Small intestine (tissue), 7 donors: ENCODE measurements around the gene RBFA. TPM values are rescaled to one million over a fixed set of nuclear protein-coding genes. Genes with fewer than 3 reads are reported as not detected.
"Not testable (repeated sequence)": the region's sequence is repeated elsewhere in the genome, so short reads cannot be mapped to it uniquely, and the experiment has no call there.

Experiments used
- DNase-seq, 2 donors: peaks; one replicate each; pipeline versions ENCODE4 v3.0.0 to v3.0.0-alpha.2; 2013
- FAIRE-seq: peaks from 2 replicates; lab custom pipeline; 2012; peaks lifted over from hg19 to GRCh38; lab: Jason Lieb, UNC
- H3K27ac ChIP-seq, 3 donors: one replicate each; pipeline ENCODE4 v1.5.1; 2013; ENCODE audit warnings: low read length in 2 of 3, mild to moderate bottlenecking in 2 of 3, control low read depth in 1 of 3, inconsistent platforms in 1 of 3, low read depth in 1 of 3, moderate library complexity in 1 of 3
- H3K27me3 ChIP-seq, 3 donors: one replicate each; pipeline ENCODE4 v1.6.1; 2013; ENCODE audit warnings: low read length in 3 of 3, inconsistent platforms in 1 of 3; ENCODE audit not compliant: control insufficient read depth in 3 of 3, insufficient read depth in 3 of 3
- H3K36me3 ChIP-seq, 3 donors: one replicate each; pipeline ENCODE4 v1.6.1; 2013; ENCODE audit warnings: low read length in 3 of 3, inconsistent platforms in 1 of 3, low read depth in 1 of 3, mild to moderate bottlenecking in 1 of 3, moderate library complexity in 1 of 3; ENCODE audit not compliant: control insufficient read depth in 3 of 3, insufficient read depth in 2 of 3
- H3K4me1 ChIP-seq, 3 donors: one replicate each; pipeline ENCODE4 v1.6.1; 2013; ENCODE audit warnings: low read length in 2 of 3, inconsistent platforms in 1 of 3, low read depth in 1 of 3, mild to moderate bottlenecking in 1 of 3, moderate library complexity in 1 of 3; ENCODE audit not compliant: control insufficient read depth in 3 of 3, insufficient read depth in 2 of 3
- H3K4me3 ChIP-seq, 3 donors: one replicate each; pipeline ENCODE4 v1.5.1; 2013; ENCODE audit warnings: low read length in 3 of 3, control low read depth in 1 of 3, inconsistent platforms in 1 of 3, low read depth in 1 of 3, mild to moderate bottlenecking in 1 of 3, moderate library complexity in 1 of 3
- H3K9me3 ChIP-seq, 2 donors: one replicate each; pipeline ENCODE4 v1.6.1; 2013; ENCODE audit warnings: low read depth in 1 of 2, low read length in 1 of 2; ENCODE audit not compliant: control insufficient read depth in 2 of 2, insufficient read depth in 1 of 2
- WGBS, 3 donors: extraction: QIAGEN DNeasy Blood & Tissue Kit; methylation state at CpG; one replicate each; pipeline ENCODE4 v1.1.7; 2013; 5-methylcytosine and 5-hydroxymethylcytosine counted together
- polyA plus RNA-seq, 4 donors: library from polyadenylated mRNA; stranded (reverse) in 3 of 4; unstranded in 1 of 4; fragments of 200-250 nt in 3 of 4; fragments of 120-200 nt in 1 of 4; gene quantifications; one replicate each; pipeline versions ENCODE4 v1.2.1 to v1.2.3, GENCODE V29; 2013
- donor health status: healthy with polysubstance abuse.
- donor health status: control.
- donor health status: control.
- donor health status: Bipolar disorder and iron deficiency.
- donor health status: healthy.

The RBFA gene
- polyA plus RNA-seq, 4 donors, result 8.1 to 30.4 (median 23.4) TPM

DNA sequence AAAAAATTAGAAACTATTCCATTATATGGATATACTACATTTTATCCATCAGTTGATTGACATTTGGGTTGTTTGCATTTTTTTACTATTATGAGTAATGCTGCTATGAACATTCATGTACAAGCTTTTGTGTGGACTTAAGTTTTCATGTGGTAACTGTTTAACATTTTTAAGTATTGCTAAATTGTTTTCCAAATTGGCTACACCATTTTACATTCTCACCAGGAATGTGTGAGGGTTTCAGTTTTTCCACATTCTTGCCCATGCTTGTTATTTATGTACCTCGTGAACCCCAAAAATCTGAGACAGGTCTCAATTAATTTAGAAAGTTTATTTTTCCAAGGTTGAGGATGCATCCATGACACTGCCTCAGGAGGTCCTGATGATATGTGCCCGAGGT is 42.7 kb upstream of the RBFA start:
- Histone ChIP-seq H3K36me3 (no peaks in the 10 kb centered on the region), H3K9me3 (no peaks in the 10 kb centered on the region), H3K27me3 (no peaks in the 10 kb centered on the region), H3K4me1 (peaks cover 0 to 6% (median 0%) of the 10 kb centered on the region in 3 donors), H3K4me3 (no peak overlapping the region), H3K27ac (no peak overlapping the region)
- DNase-seq (no peak), FAIRE-seq (no peak)
- WGBS, 3 donors, result 88 to 90% (median 88%) methylated on average over 2 of the region's 2 CpGs

DNA sequence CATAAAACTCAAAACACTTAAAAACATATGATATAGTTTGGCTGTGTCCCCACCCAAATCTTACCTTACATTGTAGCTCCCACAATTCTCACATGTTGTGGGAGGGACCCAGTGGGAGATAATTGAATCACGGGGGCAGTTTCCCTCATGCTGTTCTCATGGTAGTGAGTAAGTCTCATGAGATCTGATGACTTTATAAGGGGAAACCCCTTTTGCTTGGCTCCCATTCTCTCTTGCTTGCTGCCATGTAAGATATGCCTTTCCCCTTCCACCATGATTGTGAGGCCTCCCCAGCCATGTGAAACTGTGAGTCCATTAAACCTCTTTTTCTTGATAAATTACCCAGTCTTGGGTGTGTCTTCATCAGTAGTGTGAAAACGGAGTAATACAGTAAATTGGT is 34.5 kb upstream of the RBFA start:
- not testable (repeated sequence) for H3K27ac ChIP-seq, DNase-seq, H3K27me3 ChIP-seq, H3K36me3 ChIP-seq, FAIRE-seq, H3K4me1 ChIP-seq, H3K4me3 ChIP-seq
- WGBS, 3 donors, result 76 to 81% (median 81%) methylated on average over 2 of the region's 2 CpGs
- H3K9me3 ChIP-seq, result peaks cover 2 to 17% of the 10 kb centered on the region in 2 donors

DNA sequence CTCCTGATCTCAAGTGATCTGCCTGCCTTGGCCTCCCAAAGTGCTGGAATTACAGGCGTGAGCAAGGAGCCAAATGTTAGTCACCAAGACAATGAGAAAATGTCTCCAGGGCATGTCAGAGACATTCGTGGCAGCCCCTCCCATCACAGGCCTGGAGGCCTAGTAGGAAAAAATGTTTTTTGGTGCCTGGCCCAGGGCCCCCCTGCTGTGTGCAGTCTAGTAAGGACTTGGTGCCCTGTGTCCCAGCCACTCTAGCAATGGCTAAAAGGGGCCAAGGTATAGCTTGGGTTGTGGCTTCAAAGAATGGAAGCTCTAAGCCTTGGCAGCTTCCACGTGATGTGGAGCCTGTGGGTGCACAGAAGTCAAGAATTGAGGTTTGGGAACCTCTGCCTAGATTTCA is 33.4 kb upstream of the RBFA start:
- Histone ChIP-seq H3K9me3 (peaks cover 2 to 17% of the 10 kb centered on the region in 2 donors), H3K27me3 (no peaks in the 10 kb centered on the region), H3K4me1 (no peaks in the 10 kb centered on the region), H3K36me3 (no peaks in the 10 kb centered on the region), H3K27ac (no peak overlapping the region), H3K4me3 (no peak overlapping the region)
- FAIRE-seq (no peak), DNase-seq (no peak)
- WGBS, 3 donors, result 76 to 87% (median 80%) methylated on average over 3 of the region's 3 CpGs

DNA sequence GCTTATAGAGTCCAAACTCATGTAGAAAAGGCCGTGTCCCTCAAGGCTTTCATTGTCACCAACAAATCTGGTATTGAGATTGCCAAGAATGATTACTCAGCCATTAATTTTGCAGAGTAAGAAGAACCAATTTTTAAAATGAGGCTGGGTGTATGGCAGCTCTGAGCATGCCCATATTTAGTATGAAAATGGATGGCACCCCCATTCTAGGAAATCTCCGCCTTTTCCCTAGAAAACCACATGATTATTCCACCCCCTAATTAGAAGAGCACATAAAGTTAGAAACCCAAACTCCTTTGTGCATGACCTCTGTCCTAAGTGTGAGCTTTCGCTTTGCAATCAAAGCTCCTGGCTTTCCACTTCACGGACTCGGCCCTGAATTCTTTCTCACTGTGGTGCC is 31.8 kb upstream of the RBFA start:
- H3K9me3 ChIP-seq, result peaks cover 2 to 27% of the 10 kb centered on the region in 2 donors
- no peak overlapping the region for H3K27ac ChIP-seq
- no peak overlapping the region for H3K4me3 ChIP-seq
- no peaks in the 10 kb centered on the region for H3K27me3 ChIP-seq
- WGBS, 3 donors, result 88 to 92% (median 90%) methylated on average over 5 of the region's 5 CpGs
- no peak for FAIRE-seq
- no peak for DNase-seq
- H3K36me3 ChIP-seq, result no peaks in the 10 kb centered on the region
- no peaks in the 10 kb centered on the region for H3K4me1 ChIP-seq

DNA sequence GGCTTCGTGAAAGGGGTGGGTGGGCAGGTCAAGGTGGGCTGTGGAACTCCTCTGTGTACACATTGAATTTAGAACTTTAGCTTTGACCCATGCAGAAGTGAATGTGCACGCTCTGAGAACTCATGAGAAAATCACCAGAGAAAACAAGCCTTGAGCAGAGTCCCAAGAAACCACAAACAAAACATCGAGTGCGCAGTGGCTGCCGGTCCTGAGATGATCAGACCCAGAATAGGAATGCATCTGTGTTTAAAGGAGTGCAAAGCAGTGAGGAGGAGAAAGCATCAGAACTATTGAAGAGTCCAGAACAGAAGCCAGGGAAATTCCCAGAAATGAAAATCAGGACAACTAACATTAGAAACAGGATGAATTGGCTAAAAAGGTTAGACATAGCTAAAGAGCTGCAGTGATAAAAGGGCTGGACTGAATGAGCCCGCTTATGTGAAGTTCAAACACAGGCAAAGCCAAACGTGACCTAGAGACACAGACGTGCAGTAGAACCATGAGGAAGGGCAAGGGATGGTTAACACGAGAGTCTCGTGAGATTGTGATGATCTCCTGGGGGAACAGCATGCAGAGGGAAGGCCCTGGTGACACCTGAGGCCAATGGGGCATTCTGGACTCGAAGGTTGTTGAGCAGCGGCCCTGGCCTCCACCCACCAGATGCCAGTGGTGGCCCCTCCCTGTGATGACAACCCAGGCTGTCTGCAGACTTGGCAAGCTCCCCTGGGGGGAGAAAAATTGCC is 29.5 kb upstream of the RBFA start:
- peaks cover 2 to 42% of the 10 kb centered on the region in 2 donors for H3K9me3 ChIP-seq
- H3K4me1 ChIP-seq, result no peaks in the 10 kb centered on the region
- FAIRE-seq, result no peak
- no peaks in the 10 kb centered on the region for H3K36me3 ChIP-seq
- no peak overlapping the region for H3K27ac ChIP-seq
- no peak overlapping the region for H3K4me3 ChIP-seq
- no peak for DNase-seq
- WGBS, 3 donors, result 83 to 86% (median 84%) methylated on average over 12 of the region's 12 CpGs
- H3K27me3 ChIP-seq, result no peaks in the 10 kb centered on the region

DNA sequence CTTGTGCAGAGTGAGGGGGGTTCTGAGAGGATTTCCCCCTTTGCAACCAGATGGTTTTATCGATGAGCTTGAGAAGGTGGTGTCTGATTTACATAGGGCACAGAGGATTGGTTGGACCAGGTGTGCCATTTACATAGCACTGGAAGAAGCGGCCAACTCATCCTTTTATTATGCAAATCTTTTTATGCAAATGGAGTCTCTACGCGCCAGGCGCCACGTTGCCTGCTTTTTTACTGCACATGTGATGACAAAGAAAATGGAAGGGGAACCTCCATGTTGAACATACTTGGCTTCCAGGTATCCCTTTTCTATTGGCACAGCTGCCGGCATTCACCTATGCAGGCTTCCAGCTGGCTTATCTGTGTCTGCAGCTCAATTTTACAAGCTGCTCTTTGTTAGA is 27.5 kb upstream of the RBFA start:
- Histone ChIP-seq H3K4me1 (no peaks in the 10 kb centered on the region), H3K4me3 (no peak overlapping the region), H3K27me3 (no peaks in the 10 kb centered on the region), H3K27ac (no peak overlapping the region), H3K9me3 (peaks cover 0 to 45% of the 10 kb centered on the region in 2 donors), H3K36me3 (no peaks in the 10 kb centered on the region)
- DNase-seq (no peak), FAIRE-seq (no peak)
- WGBS, 3 donors, result 75 to 82% (median 81%) methylated on average over 7 of the region's 7 CpGs

DNA sequence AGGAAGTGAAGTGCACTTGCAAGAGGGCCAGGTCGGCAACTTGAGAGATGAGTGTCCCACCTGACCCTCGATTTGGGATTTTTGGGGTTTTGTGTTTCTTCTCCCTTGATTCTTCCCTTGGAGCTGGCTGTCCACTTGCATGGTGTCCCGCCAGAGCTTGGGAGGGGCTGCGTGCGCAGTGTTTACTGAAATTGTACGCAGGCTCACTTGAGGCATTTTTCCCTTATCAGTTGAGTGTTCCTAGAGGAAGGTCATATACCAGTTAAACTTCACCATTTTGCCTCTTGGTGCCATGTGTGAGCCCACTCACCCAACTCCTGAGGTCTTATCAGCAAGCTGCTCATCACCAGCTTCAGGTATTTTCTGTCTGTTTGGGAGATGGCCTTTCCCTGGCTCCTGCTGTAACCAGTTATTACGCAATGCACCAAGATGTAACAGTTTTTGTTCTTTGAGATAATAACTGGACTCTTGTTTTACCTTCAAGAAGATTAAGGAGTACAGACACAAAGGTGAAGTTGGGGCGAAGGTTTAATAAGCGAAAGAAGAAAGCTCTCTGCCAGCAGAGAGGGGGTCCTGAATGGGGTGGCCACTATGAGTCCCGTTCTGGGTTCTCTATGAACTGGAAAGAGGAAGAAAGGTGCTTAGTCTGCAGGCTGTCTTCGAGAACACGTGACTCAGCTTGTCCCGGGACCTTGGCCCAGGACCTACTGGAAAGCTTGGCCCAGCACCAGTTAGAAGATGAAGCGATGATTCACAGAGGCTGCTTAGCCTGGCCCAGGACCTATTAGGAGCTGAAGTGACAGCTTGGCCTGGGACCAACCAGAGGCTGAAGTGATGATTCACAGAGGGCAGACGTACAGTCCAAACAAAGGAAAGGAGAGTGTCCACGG is 24.3 kb upstream of the RBFA start:
- DNase-seq (no peak), FAIRE-seq (no peak)

DNA sequence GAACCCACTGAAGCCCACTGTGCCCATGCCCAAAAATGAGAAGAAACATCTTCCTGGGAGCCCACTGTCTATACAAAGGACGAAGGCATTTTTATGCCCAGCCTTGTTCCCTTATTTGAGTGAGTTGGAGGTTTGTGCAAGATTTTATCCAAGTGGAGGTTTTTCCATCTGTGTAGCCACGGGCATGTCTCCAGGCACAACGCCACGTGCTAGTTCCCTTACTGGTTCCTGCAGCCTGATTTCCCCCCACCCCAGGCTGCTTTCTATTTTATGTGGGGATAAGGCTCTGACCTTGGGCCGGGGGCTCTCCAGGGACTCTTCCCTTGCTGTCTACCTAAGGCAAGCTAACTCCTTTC is 23.7 kb upstream of the RBFA start:
- no peak overlapping the region for H3K27ac ChIP-seq

More for the DNA sequence above, 24.3 kb upstream of the RBFA start:
- 90 to 92% (median 91%) methylated on average over 16 of the region's 16 CpGs for WGBS, 3 donors
- no peak overlapping the region for H3K27ac ChIP-seq
- H3K27me3 ChIP-seq, result no peaks in the 10 kb centered on the region
- H3K36me3 ChIP-seq, result no peaks in the 10 kb centered on the region
- H3K4me3 ChIP-seq, result no peak overlapping the region
- H3K4me1 ChIP-seq, result no peaks in the 10 kb centered on the region
- peaks cover 0 to 62% of the 10 kb centered on the region in 2 donors for H3K9me3 ChIP-seq

More for the DNA sequence above, 23.7 kb upstream of the RBFA start:
- WGBS, 3 donors, result 84 to 90% (median 88%) methylated on average over 5 of the region's 5 CpGs
- no peak for FAIRE-seq
- H3K9me3 ChIP-seq, result peaks cover 0 to 64% of the 10 kb centered on the region in 2 donors
- H3K36me3 ChIP-seq, result no peaks in the 10 kb centered on the region
- no peak overlapping the region for H3K4me3 ChIP-seq
- H3K4me1 ChIP-seq, result no peaks in the 10 kb centered on the region
- no peak for DNase-seq
- H3K27me3 ChIP-seq, result no peaks in the 10 kb centered on the region
